Mesothelial cell of epicardium (in vitro differentiated cells): ENCODE results near the gene FOXE3. TPM values are rescaled to one million over a fixed set of nuclear protein-coding genes. Genes with fewer than 3 reads are reported as not detected.

ENCODE experiments used
- DNase-seq, 2 experiments: peaks; one replicate each; pipeline ENCODE4 v3.0.0; 2021; ENCODE audit warnings: low spot score in 2 of 2; ENCODE audit not compliant: unreplicated experiment in 2 of 2
- H3K27ac Mint-ChIP-seq: 2 replicates; pipeline ENCODE4 v1.8.0; 2021; ENCODE audit warnings: mixed read lengths
- H3K27me3 Mint-ChIP-seq: 2 replicates; pipeline ENCODE4 v1.8.0; 2021; ENCODE audit warnings: low read depth, mixed read lengths
- H3K36me3 Mint-ChIP-seq: 2 replicates; pipeline ENCODE4 v1.8.0; 2021; ENCODE audit warnings: mixed read lengths
- H3K4me1 Mint-ChIP-seq: 2 replicates; pipeline ENCODE4 v1.8.0; 2021; ENCODE audit warnings: mixed read lengths
- H3K4me3 Mint-ChIP-seq: 2 replicates; pipeline ENCODE4 v1.8.0; 2021; ENCODE audit warnings: mild to moderate bottlenecking, moderate library complexity, mixed read lengths
- H3K9me3 Mint-ChIP-seq: 2 replicates; pipeline ENCODE4 v1.8.0; 2021; ENCODE audit warnings: mixed read lengths
- total RNA-seq: library from RNA; stranded (reverse); gene quantifications from 3 replicates; pipeline ENCODE4 v1.2.1, GENCODE V29; 2021
- TF ChIP-seq, protein P1 (sequence below): fragments of 200-600 bp; sonication (generic); IDR thresholded peaks from one replicate; pipeline ENCODE4 v1.5.0; 2021; ENCODE audit warnings: antibody characterized with exemption; ENCODE audit not compliant: unreplicated experiment

FOXE3 gene
- total RNA-seq, 1 donor from 2014 or later = not detected

DNA sequence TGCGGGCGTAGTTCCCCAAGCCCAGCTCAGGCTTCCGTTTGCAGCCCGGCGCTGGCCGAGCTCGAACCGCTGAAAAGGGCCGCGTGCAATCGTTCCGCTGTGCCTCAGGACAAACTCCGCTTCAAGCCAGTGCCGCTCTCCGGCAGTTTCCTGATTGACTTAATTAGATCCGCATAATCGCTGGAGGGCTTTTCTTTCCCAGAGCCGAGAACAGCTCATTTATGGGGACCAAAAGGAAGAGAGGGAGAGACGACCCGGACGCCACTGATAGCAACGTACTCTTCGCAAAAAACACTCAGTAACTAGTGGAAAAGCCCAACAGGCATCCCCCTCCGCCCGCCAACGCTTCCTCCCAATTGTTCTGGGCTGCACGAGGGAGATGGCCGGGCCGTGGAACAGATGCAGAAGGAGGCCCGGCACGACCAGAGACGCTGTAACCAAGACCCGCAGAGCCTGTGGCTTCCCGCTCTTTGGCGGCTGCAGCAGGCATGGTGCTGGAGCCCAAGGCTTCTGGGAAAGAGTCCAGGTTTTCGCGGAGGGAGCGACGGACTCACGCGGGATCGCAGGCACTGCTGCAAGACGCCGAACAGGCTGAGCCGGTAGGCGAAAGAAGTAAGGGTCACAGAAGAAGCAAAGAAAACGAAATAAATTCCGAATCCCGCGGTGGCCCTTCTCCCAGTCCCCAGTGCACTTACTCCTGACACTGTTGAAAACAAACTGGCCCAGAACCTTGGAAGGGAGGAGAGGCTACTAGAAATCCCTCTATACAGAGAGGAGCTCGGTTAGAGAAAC lies 18.2 kb downstream of the FOXE3 start:
- Mint-ChIP-seq H3K9me3 (no peaks in the 10 kb centered on the region), H3K27ac (no peak overlapping the region), H3K36me3 (no peaks in the 10 kb centered on the region), H3K4me1 (peaks cover 22% of the 10 kb centered on the region), H3K4me3 (peak overlapping the region; percentile 58), H3K27me3 (peaks cover 81% of the 10 kb centered on the region)
- TF ChIP-seq, protein P1, sequence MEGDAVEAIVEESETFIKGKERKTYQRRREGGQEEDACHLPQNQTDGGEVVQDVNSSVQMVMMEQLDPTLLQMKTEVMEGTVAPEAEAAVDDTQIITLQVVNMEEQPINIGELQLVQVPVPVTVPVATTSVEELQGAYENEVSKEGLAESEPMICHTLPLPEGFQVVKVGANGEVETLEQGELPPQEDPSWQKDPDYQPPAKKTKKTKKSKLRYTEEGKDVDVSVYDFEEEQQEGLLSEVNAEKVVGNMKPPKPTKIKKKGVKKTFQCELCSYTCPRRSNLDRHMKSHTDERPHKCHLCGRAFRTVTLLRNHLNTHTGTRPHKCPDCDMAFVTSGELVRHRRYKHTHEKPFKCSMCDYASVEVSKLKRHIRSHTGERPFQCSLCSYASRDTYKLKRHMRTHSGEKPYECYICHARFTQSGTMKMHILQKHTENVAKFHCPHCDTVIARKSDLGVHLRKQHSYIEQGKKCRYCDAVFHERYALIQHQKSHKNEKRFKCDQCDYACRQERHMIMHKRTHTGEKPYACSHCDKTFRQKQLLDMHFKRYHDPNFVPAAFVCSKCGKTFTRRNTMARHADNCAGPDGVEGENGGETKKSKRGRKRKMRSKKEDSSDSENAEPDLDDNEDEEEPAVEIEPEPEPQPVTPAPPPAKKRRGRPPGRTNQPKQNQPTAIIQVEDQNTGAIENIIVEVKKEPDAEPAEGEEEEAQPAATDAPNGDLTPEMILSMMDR = no peak
- DNase-seq = peak in 1 of 2 experiments; percentile 63

DNA sequence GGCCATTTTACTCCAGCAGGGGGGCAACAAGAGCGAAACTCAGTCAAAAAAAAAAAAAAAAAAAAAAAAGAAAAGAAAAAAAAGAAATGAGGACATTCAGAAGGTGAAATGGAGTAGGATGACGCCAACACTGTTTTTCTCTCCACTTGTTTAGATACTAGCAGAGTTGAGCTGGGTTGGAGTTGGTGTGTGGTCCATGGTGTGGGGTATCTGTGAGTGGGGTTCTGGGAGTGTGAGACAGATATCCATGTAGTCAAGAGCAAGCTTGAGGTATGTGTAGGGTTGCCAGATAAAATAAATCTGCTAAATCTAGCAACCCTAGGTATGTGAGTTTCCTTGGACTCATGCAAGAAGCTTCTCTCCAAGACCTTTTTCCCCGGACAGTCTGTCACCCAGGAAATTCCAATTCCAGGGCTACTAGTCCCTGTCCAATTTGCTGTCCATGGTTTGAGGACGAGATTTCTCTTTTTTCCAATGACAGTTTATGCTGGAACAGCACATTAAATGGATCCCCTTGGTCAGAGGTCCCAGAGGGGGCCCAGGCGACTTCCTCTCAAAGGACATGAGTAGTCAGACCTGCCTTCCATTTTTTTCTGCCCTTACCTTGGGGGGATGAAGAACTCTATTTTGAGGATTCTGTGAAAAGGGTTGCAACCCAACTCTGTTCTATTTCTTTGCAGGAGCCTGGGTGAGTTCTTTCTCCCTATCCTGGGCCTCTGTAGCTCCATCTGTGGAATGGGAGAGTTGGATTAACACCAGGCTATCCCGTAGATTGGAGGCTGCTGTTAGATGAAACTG lies 19.6 kb downstream of the FOXE3 start:
- DNase-seq = no peak
- Mint-ChIP-seq H3K27ac (no peak overlapping the region), H3K4me1 (peaks cover 24% of the 10 kb centered on the region), H3K9me3 (no peaks in the 10 kb centered on the region), H3K4me3 (no peak overlapping the region), H3K36me3 (no peaks in the 10 kb centered on the region), H3K27me3 (peaks cover 68% of the 10 kb centered on the region)
- TF ChIP-seq, protein P1 = no peak

DNA sequence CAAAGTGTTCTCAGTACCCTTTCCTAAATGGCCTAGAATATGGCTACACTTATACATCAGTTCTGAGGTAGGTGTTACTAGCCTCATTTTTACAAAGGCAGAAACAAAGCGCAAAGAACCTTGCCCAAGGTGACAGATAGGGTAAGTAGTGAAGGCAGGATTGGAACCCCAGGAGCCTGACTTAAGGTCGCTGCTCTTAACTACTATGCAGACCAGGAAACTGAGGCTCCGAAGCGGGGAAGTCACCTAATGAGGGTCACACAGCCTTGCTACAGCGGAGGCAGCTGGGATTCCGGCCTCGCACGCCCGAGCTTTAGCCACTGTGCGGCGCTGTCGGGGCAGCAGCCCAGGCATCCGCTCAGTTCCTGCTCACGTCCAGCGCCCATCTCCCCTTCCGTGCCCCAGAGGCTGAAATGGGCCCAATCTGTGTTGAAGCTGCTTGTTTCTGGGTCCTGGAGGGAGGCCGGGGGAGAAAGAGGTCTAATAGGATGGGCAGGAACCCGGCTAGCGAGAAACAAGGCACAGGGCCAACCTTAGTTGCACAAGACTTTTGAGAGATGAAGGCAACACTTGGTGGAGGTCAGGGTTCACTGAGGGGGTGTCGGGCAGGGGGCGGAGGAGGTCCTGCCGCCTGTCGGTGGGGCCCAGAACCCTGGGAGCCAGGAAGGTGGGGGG lies 20.4 kb downstream of the FOXE3 start:
- peak overlapping the region; percentile 71 for H3K4me3 Mint-ChIP-seq
- H3K27me3 Mint-ChIP-seq = peaks cover 61% of the 10 kb centered on the region
- TF ChIP-seq, protein P1 = peak; percentile 82
- no peaks in the 10 kb centered on the region for H3K36me3 Mint-ChIP-seq
- peak in 1 of 2 experiments; percentile 85 for DNase-seq
- no peaks in the 10 kb centered on the region for H3K9me3 Mint-ChIP-seq
- no peak overlapping the region for H3K27ac Mint-ChIP-seq
- H3K4me1 Mint-ChIP-seq = peaks cover 24% of the 10 kb centered on the region

DNA sequence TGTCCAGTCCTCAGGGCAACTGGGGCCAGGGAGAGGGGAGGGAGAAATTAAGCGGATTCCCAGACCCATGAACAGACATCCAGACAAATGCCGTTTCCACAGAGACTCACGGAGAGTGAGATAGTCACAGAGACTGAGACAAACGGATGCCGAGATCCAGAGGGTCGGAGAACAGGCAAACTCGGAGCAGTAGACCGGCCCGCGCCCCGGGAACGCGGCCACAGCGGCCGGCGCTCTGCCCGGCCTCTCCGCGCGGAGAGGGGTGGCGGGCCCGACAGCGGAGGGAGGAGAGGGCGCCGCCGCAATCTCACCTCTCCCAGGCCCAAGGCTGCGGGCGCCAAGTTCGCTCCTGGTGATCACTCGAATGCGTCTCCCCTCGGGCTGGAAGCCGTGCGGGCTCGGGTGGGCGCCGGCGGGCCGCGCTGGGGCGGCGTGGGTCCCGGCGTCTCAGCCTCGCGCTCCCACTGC lies 20.9 kb downstream of the FOXE3 start:
- no peaks in the 10 kb centered on the region for H3K9me3 Mint-ChIP-seq
- H3K4me1 Mint-ChIP-seq = peaks cover 24% of the 10 kb centered on the region
- no peak overlapping the region for H3K27ac Mint-ChIP-seq
- peak overlapping the region; percentile 71 for H3K4me3 Mint-ChIP-seq
- H3K36me3 Mint-ChIP-seq = no peaks in the 10 kb centered on the region
- DNase-seq = no peak
- peaks cover 55% of the 10 kb centered on the region for H3K27me3 Mint-ChIP-seq
- TF ChIP-seq, protein P1 = no peak

DNA sequence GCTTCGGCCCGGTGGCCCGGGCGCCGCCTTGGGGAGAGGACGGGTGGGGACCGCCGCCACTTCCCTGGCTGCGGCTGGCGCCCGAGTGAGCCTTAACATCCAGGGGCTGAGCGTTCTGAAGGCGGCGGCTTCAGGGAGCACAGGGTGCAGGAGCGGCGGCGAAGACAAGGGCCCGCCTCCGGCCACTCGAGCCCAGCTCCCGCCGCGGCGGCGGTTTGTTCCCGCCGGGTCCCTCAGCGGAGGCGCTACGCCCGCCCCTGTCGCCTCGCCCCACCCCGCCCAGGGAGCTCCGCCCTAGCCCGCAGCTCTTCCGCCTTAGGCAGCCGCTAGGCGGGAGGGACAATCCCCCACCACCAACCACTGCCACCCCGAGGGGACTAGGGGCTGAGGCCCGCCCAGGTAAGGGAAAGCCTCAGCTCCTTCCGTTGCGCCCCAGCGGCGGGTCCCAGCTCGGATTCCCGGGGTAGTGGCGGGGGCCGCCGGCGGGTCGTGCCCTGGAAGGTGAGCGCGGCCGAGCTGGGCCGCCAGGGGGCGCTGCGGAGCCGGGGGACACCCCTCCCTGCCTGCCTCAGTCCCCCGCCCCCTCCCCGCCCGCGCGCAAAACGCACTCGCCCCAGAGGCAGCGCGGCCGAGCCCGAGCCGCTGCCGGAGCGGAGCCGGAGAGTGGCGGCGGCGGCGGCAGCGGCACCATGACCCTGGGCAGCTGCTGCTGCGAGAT lies 21.5 kb downstream of the FOXE3 start, which contains the start of gene FOXD2:
Gene FOXD2, plus strand, starts transcription at position 598 of the 718 bp plus-strand sequence. Its CDS starts 92 bp downstream, at position 690.
- peaks cover 49% of the 10 kb centered on the region for H3K27me3 Mint-ChIP-seq
- H3K36me3 Mint-ChIP-seq = no peaks in the 10 kb centered on the region
- H3K4me1 Mint-ChIP-seq = peaks cover 20% of the 10 kb centered on the region
- TF ChIP-seq, protein P1 = peak; percentile 99
- peak; percentile 83 to 91 for DNase-seq
- peak within 1 kb of the TSS; percentile 71 for H3K4me3 Mint-ChIP-seq
- H3K27ac Mint-ChIP-seq = no peak within 1 kb of the TSS
- H3K9me3 Mint-ChIP-seq = no peaks in the 10 kb centered on the region
